AG04449 (cell line): Measurements from ENCODE around the gene TNFRSF9.
A peak's percentile ranks its signal among the peaks of the same experiment; 100 is the strongest.

Source experiments
- CTCF ChIA-PET: fragments of 350-600 bp; formaldehyde crosslinking; extraction: SDS; loops from one replicate; lab custom pipeline; 2021; ENCODE audit warnings: antibody characterized with exemption; lab: Yijun Ruan, JAX
- POLR2A ChIA-PET: fragments of 400-600, 350-600 bp; formaldehyde crosslinking; extraction: SDS; loops from one replicate; lab custom pipeline; 2020; ENCODE audit warnings: antibody characterized with exemption, inconsistent platforms; lab: Yijun Ruan, JAX
- DNase-seq: peaks from one replicate; pipeline ENCODE4 v3.0.0-alpha.2; 2010; ENCODE audit warnings: low read depth, low spot score
- H3K4me3 ChIP-seq: 2 replicates; pipeline ENCODE4 v1.5.1; 2011; ENCODE audit warnings: low read depth, mild to moderate bottlenecking, control low read depth, low read length
- CTCF ChIP-seq: IDR thresholded peaks from one replicate; pipeline ENCODE4 v1.5.1; 2011; ENCODE audit warnings: mild to moderate bottlenecking, moderate library complexity, low read length, control low read depth, inconsistent platforms; ENCODE audit not compliant: insufficient read depth; ENCODE audit errors: missing control alignments

Gene TNFRSF9

GRCh38 chr1:7962636-7963377, 22.2 kb upstream of the TNFRSF9 start:
- CTCF ChIA-PET = interaction anchor here (1.1 to 7.7 kb wide), 4 partner anchors 12 to 352 kb away, joined by 3 to 56 read pairs (median 4); no protein-coding TSS in a partner anchor
- TF ChIP-seq CTCF = no peak
- peak overlapping the region; percentile 64 for H3K4me3 ChIP-seq
- POLR2A ChIA-PET = interaction anchor here (1.2 kb wide), 1 partner anchor 381 kb away, joined by 5 read pairs; no protein-coding TSS in a partner anchor
- DNase-seq = no peak

- H3K4me3 ChIP-seq = peak overlapping the region; percentile 64
- POLR2A ChIA-PET = interaction anchor here (0.7 to 1.4 kb wide), 6 partner anchors 14 to 381 kb away, joined by 3 to 7 read pairs (median 3); no protein-coding TSS in a partner anchor
- DNase-seq = no peak
- CTCF ChIA-PET = interaction anchor here (1.3 to 7.7 kb wide), 2 partner anchors 13 to 353 kb away, joined by 4 to 56 read pairs; no protein-coding TSS in a partner anchor
- no peak for TF ChIP-seq CTCF
Measured at GRCh38 chr1:7962014-7962335, 21.3 kb upstream of the TNFRSF9 start.

GRCh38 chr1:7961216-7962013, 20.8 kb upstream of the TNFRSF9 start, which contains the start of gene PARK7:
TSS of gene PARK7 (plus strand) at chr1:7961711. CDS start at chr1:7962786, 1,075 bp downstream.
- H3K4me3 ChIP-seq = peak within 1 kb of the TSS; percentile 93
- TF ChIP-seq CTCF = peak; percentile 65
- peak; percentile 95 for DNase-seq
- ChIA-PET CTCF (interaction anchor here (7.7 kb wide), 1 partner anchor 13 kb away, joined by 56 read pairs; no protein-coding TSS in a partner anchor), POLR2A (interaction anchor here (0.6 to 1.4 kb wide), 10 partner anchors 12 to 436 kb away, joined by 3 to 7 read pairs (median 3); no protein-coding TSS in a partner anchor)

GRCh38 chr1:7960867-7961215, 20.2 kb upstream of the TNFRSF9 start:
- CTCF ChIA-PET = interaction anchor here (1.5 to 7.7 kb wide), 2 partner anchors 11 to 14 kb away, joined by 3 to 56 read pairs; no protein-coding TSS in a partner anchor
- peak overlapping the region; percentile 93 for H3K4me3 ChIP-seq
- no peak for TF ChIP-seq CTCF
- POLR2A ChIA-PET = interaction anchor here (0.6 to 1.4 kb wide), 8 partner anchors 12 to 436 kb away, joined by 3 to 7 read pairs (median 3); no protein-coding TSS in a partner anchor
- DNase-seq = no peak

GRCh38 chr1:7960165-7960564, 19.5 kb upstream of the TNFRSF9 start:
- POLR2A ChIA-PET = no interaction called here
- no peak for DNase-seq
- no peak overlapping the region for H3K4me3 ChIP-seq
- CTCF ChIA-PET = interaction anchor here (1.5 to 7.7 kb wide), 2 partner anchors 11 to 15 kb away, joined by 3 to 56 read pairs; no protein-coding TSS in a partner anchor
- TF ChIP-seq CTCF = no peak
